ENCODE data around the gene ZXDC. TPM values are rescaled to one million over a fixed set of nuclear protein-coding genes. Genes with fewer than 3 reads are reported as not detected.

ZXDC gene
- total RNA-seq, 4 donors from 2014 or later, result 16.0 to 34.5 (median 27.3) TPM

DNA sequence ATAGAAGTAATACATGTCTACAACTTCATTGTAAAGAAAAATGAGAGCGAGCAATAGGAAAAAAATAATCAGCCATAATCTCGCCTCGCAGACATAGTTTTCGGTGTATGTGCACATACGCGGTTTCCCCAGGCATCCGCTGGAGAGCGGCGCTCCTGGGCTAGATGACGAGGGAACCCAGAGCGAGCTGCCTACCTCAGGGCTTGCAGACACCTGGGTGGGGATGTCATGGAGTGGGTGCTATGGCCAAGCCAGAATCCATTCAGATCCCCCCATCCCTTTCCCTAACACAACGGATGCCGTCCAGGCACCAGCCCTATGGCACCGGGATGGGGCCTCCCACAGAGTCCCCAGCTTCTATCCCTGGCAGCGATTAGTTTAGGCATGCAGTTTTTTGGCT is 85.5 kb downstream of the ZXDC start:
- peaks cover 3 to 25% (median 13%) of the 10 kb centered on the region in 3 donors for H3K4me1 ChIP-seq
- intact Hi-C loops (cut with DNase I), result loop anchor here (10.0 kb wide), 1 partner anchor 135 kb away; no protein-coding TSS in a partner anchor
- peaks cover 0 to 42% (median 0%) of the 10 kb centered on the region in 4 donors for H3K27me3 ChIP-seq
- TF ChIP-seq POLR2A (IDR thresholded peaks at IDR 0.05), result no peak
- TF ChIP-seq, protein P1, sequence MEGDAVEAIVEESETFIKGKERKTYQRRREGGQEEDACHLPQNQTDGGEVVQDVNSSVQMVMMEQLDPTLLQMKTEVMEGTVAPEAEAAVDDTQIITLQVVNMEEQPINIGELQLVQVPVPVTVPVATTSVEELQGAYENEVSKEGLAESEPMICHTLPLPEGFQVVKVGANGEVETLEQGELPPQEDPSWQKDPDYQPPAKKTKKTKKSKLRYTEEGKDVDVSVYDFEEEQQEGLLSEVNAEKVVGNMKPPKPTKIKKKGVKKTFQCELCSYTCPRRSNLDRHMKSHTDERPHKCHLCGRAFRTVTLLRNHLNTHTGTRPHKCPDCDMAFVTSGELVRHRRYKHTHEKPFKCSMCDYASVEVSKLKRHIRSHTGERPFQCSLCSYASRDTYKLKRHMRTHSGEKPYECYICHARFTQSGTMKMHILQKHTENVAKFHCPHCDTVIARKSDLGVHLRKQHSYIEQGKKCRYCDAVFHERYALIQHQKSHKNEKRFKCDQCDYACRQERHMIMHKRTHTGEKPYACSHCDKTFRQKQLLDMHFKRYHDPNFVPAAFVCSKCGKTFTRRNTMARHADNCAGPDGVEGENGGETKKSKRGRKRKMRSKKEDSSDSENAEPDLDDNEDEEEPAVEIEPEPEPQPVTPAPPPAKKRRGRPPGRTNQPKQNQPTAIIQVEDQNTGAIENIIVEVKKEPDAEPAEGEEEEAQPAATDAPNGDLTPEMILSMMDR (IDR thresholded peaks at IDR 0.05), result no peak
- 88% methylated on average over 12 to 15 of the region's 15 CpGs for WGBS, 2 donors
- H3K4me3 ChIP-seq, result no peak overlapping the region
- no peaks in the 10 kb centered on the region for H3K9me3 ChIP-seq
- no peak for DNase-seq
- H3K36me3 ChIP-seq, result no peaks in the 10 kb centered on the region
- no peak overlapping the region for H3K27ac ChIP-seq

DNA sequence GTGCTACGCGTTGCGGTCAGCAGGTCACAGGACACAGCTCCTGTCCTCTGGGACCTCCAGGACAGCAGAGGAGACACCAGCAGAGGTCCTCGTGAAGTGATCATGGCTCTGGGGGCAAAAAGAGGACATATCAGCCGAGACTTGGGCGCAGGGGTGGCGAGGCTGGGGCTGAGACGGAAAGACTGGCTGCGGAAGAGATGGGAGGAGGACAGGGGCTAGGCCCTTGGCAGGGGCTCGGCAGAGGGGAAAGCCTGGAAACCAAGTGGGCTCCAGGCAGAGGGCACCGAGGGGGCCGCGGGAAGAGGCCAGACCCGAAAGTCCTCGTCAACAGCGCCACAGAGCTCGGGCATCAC is 85.9 kb downstream of the ZXDC start:
- no peak for DNase-seq
- 52 to 71% methylated on average over 12 of the region's 17 CpGs for WGBS, 2 donors
- Histone ChIP-seq H3K4me1 (peaks cover 3 to 21% (median 13%) of the 10 kb centered on the region in 3 donors), H3K27ac (peak overlapping the region in 3 of 4 donors; percentile 48 to 86 (median 64)), H3K9me3 (no peaks in the 10 kb centered on the region), H3K36me3 (no peaks in the 10 kb centered on the region), H3K27me3 (peaks cover 0 to 38% (median 0%) of the 10 kb centered on the region in 4 donors), H3K4me3 (peak overlapping the region in 1 of 4 donors; percentile 45)
- TF ChIP-seq, protein P1 (IDR thresholded peaks at IDR 0.05), result no peak
- no peak for TF ChIP-seq POLR2A (IDR thresholded peaks at IDR 0.05)
- intact Hi-C loops (cut with DNase I), result loop anchor here (10.0 kb wide), 1 partner anchor 135 kb away; no protein-coding TSS in a partner anchor

DNA sequence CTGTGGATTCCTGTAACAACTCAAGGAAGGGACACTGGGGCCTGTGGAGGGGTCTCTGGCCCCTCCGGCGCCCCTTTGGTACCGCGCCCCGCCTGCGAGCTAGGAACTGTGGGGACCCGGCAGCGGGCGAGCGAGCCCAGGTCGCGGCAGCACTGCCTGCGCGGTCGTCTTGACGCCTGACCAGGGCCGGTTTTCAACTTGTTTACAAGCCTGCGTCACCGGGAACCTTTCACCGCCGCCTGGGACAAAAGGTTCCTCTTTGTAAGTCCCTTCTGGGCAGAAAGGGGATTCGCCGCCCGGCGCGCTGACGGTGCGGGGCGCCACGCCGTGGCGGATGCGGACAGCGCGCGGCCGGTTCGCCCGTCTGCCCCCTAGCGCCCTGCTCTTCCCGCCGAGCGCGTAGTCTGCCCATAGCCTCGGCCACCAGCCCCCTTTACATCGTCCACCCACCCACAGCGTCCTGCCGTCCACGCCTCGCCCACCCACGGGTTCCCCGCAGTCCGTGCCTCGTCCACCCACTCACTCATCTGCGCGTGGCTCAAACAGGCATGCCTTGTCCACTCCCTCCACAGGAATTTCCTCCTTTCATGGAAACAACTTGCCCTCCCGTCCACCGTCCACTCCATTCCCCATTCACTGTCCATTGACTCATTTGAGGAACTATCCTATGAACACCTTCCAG is 86.4 kb downstream of the ZXDC start:
- peak; percentile 32 for DNase-seq
- Histone ChIP-seq H3K27me3 (peaks cover 0 to 33% (median 0%) of the 10 kb centered on the region in 4 donors), H3K27ac (peak overlapping the region; percentile 64 to 86 (median 76)), H3K36me3 (no peaks in the 10 kb centered on the region), H3K9me3 (no peaks in the 10 kb centered on the region), H3K4me1 (peaks cover 3 to 16% (median 10%) of the 10 kb centered on the region in 3 donors), H3K4me3 (peak overlapping the region; percentile 22 to 64 (median 46))
- intact Hi-C loops (cut with DNase I), result no loop called here
- peak in 2 of 4 donors; percentile 41 to 64 for TF ChIP-seq POLR2A (IDR thresholded peaks at IDR 0.05)
- TF ChIP-seq, protein P1 (IDR thresholded peaks at IDR 0.05), result peak; percentile 89 to 98 (median 92)
- 1 to 7% methylated on average over 21 to 28 of the region's 58 CpGs for WGBS, 2 donors

Other genes starting within 250 kb of the ZXDC start
- gene KLF15, start 118.5 kb downstream of the ZXDC start, total RNA-seq, result 10 to 100 TPM in 2 of 4 donors, 1 to 10 TPM in 2; 1.8 to 43.1 (median 7.7) TPM
- not detected for gene CFAP100, start 81.0 kb downstream of the ZXDC start, total RNA-seq
- not detected for gene UROC1, start 41.9 kb upstream of the ZXDC start, total RNA-seq
- gene CHST13, start 48.3 kb upstream of the ZXDC start, total RNA-seq, result under 1 TPM in 2 of 4 donors, not detected in 2; 0.23 to 0.95 TPM
- gene C3orf22, start 83.0 kb upstream of the ZXDC start, total RNA-seq, result not detected
- 10 to 100 TPM in 2 of 4 donors, 1 to 10 TPM in 2; 7.8 to 14.7 (median 9.4) TPM for gene TXNRD3, start 179.2 kb upstream of the ZXDC start, total RNA-seq
- 10 to 100 TPM in 3 of 4 donors, 1 to 10 TPM in 1; 7.5 to 21.9 (median 16.3) TPM for gene CHCHD6, start 228.3 kb upstream of the ZXDC start, total RNA-seq

Data from esophagus squamous epithelium (tissue), 5 donors.